GM12891 (cell line): ENCODE results near the gene EXPH5.

Experiments
- PAX5 ChIP-seq: IDR thresholded peaks from 2 replicates; pipeline ENCODE4 v1.6.1; 2011; ENCODE audit warnings: low read length, moderate library complexity, mild to moderate bottlenecking; ENCODE audit not compliant: insufficient read depth, severe bottlenecking
- POLR2A ChIP-seq: IDR thresholded peaks from 2 replicates; pipeline ENCODE4 v1.6.1; 2011; ENCODE audit warnings: low read depth, low read length, control low read depth
- POLR2AphosphoS5 ChIP-seq: IDR thresholded peaks from 2 replicates; pipeline ENCODE4 v1.6.1; 2011; ENCODE audit warnings: low read depth, low read length, control low read depth
- POU2F2 ChIP-seq: IDR thresholded peaks from 2 replicates; pipeline ENCODE4 v1.6.1; 2011; ENCODE audit warnings: low read depth, mild to moderate bottlenecking, control low read depth, low read length, moderate library complexity
- SPI1 ChIP-seq: IDR thresholded peaks from 2 replicates; pipeline ENCODE4 v1.6.1; 2011; ENCODE audit warnings: low read depth, low read length, control low read depth
- TAF1 ChIP-seq: IDR thresholded peaks from 2 replicates; pipeline ENCODE4 v1.6.1; 2011; ENCODE audit warnings: low read depth, low read length, control low read depth

DNA sequence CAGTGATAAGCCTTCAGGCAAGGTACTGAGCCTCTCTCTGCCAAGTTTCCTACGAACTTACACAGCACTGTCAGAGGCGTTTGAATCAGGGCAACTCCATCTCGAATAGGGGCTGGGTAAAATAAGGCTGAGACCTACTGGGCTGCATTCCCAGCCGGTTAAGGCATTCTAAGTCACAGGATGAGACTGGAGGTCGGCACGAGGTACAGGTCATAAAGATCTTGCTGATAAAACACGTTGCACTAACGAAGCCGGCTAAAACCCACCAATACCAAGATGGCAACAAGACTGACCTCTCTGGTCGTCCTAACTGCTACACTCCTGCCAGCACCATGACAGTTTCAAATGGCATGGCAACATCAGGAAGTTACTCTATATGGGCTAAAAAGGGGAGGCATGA lies 75.0 kb downstream of the EXPH5 start:
- no peak for TF ChIP-seq TAF1
- no peak for TF ChIP-seq POLR2AphosphoS5
- no peak for TF ChIP-seq POLR2A
- TF ChIP-seq PAX5 = no peak
- no peak for TF ChIP-seq POU2F2
- TF ChIP-seq SPI1 = no peak
